GM13977 (cell line): ENCODE measurements around the gene FCHSD1.

Source experiments
- DNase-seq: peaks from one replicate; pipeline ENCODE4 v3.0.0; 2012; ENCODE audit warnings: low spot score
- CTCF ChIP-seq: IDR thresholded peaks from 2 replicates; pipeline ENCODE4 v1.5.1; 2012; ENCODE audit warnings: mild to moderate bottlenecking, control low read depth; ENCODE audit not compliant: insufficient read depth; ENCODE audit errors: extremely low read depth, missing control alignments
- in situ Hi-C: fragments of 300-500 bp; cut with MboI; formaldehyde crosslinking; loops from one replicate; pipeline ENCODE4 v1.12.0; 2022; ENCODE audit warnings: low sequenced_read_pairs, low pct_unique_long_range_greater_than_20kb, mixed read lengths, inconsistent platforms; ENCODE audit not compliant: unreplicated experiment

The FCHSD1 gene

DNA sequence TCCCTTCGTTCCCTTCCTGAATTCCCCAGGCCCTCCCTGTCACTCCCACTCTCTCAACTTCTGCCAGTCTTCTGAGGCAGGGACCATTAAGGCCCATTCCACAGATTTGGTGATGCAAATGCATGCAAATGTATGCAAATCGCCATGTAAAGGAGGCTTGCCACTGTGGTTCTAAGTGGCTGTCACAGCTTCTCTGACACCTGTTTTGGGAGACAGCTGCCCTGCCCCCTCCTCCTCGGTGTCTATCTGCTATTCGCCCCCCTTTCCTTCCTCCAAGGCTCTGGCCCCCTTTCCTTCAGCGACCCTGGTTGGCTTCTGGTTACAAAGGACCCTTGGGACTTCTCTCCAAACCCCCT is 41.3 kb upstream of the FCHSD1 start:
- in situ Hi-C loops = loop anchor here (25.0 kb wide), 1 partner anchor 270 kb away; the partner anchor contains the start of genes PCDH12 and RNF14
- TF ChIP-seq CTCF = no peak
- DNase-seq = no peak

DNA sequence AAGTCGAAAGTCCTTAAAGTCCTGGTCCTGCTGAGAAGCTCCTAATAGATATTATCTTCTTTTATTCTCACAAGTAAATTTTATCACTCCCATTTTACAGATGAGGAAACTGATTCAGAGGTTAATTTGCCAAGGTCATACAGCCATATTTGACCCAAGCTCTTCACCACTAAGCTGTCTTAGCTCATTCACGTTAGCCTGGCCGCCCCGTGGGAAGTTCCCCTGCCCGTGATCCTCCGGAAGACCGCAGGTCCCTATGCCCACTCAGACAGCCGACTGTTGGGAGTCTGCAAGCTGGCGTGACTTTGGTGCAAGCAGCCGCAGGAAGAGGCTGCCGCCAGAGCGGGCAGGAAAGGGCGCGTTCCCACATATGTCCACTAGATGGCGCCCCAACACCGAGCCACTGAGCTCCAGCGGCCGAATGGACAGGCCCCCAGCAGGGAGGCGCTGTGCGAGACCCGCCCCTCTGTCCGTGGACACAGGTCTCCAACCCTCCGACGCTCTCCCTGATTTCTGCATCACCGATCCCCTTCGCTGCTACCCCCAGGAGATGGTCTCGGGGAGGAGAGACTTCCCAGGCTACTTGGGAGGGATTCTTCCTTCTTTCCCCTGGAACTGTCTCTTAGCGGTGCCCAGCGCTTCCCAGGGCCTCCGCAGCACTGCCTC is 40.8 kb upstream of the FCHSD1 start:
- in situ Hi-C loops = loop anchor here (25.0 kb wide), 1 partner anchor 270 kb away; the partner anchor contains the start of genes PCDH12 and RNF14
- TF ChIP-seq CTCF = peak; percentile 96
- DNase-seq = peak; percentile 87

GRCh38 chr5:141691286-141691866 is 40.2 kb upstream of the FCHSD1 start:
- no peak for DNase-seq
- in situ Hi-C loops = loop anchor here (25.0 kb wide), 1 partner anchor 271 kb away; the partner anchor contains the start of genes PCDH12 and RNF14
- no peak for TF ChIP-seq CTCF

DNA sequence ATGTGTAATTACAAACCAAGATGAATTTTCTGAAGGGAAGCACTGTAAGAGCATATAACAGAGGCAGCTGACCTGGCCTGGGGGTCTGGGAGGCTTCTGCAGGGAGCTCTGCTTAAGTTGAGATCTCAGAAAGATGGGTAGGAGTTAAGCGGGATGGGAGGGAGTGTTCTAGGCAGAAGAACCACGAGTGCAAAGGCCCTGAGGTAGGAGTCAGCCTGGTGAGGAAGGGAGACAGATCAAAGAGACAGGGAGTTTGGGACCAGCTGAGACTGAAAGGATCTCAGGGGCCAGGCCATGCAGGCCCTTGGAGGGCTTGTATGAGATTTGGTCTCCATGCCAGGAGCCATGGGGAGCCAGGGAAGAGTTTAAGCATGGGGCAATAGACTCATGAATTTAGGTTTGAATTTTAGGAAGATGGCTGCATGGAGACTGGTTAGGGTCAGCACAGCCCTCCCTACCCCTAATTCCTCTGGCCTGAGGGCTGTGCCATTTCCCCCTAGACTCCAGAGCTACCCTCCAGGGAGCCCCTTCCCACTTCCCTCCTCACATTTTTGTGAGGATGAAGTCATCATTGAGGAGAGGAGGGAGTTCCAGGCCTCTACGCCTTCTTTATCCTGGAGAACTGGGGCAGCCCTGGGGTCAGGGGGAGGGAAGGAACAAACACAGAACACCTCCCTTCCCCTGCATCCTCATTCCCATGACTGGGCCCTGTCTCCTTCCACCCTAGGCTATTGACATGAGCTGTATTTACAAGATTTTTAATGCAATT is 35.6 kb upstream of the FCHSD1 start:
- in situ Hi-C loops = loop anchor here (25.0 kb wide), 1 partner anchor 275 kb away; the partner anchor contains the start of genes PCDH12 and RNF14
- DNase-seq = no peak
- TF ChIP-seq CTCF = no peak

- in situ Hi-C loops = loop anchor here (25.0 kb wide), 1 partner anchor 277 kb away; the partner anchor contains the start of genes PCDH12 and RNF14
- TF ChIP-seq CTCF = no peak
- no peak for DNase-seq
Observed at GRCh38 chr5:141685591-141685990, 34.4 kb upstream of the FCHSD1 start.

DNA sequence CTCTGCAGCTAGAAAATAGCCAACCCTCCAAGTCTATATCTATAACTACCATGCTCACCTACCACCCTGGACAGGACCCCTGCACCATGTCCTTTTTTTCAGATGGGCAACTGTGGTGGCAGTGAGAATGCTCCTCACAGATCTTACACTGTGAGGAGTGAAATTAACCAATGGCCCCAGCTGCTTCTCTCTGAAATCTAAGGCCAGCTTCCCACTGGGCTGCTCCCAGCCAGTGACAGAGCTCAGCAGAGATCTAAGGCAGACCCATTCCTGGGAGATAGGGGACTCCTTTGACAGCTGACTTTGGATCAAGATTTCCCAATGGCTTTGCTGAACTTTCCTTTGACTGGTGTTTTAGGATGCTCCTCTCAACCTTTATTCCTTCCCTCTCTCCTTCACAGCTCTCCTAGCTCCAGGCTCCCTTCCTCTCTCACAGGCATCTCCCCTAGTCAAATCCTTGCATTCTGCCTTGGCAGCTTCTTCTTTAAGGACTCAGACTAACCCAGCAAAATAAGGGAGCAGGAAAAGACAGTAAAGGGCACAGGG is 32.5 kb upstream of the FCHSD1 start:
- in situ Hi-C loops = loop anchor here (25.0 kb wide), 1 partner anchor 279 kb away; the partner anchor contains the start of genes PCDH12 and RNF14
- no peak for TF ChIP-seq CTCF
- no peak for DNase-seq
